IPS-11a (cell line): ENCODE data around the gene RMI2.

ENCODE experiments used
- H3K4me3 ChIP-seq: one replicate; pipeline ENCODE4 v1.5.1; 2013; ENCODE audit warnings: low read depth, low read length, control low read depth

Gene RMI2

DNA sequence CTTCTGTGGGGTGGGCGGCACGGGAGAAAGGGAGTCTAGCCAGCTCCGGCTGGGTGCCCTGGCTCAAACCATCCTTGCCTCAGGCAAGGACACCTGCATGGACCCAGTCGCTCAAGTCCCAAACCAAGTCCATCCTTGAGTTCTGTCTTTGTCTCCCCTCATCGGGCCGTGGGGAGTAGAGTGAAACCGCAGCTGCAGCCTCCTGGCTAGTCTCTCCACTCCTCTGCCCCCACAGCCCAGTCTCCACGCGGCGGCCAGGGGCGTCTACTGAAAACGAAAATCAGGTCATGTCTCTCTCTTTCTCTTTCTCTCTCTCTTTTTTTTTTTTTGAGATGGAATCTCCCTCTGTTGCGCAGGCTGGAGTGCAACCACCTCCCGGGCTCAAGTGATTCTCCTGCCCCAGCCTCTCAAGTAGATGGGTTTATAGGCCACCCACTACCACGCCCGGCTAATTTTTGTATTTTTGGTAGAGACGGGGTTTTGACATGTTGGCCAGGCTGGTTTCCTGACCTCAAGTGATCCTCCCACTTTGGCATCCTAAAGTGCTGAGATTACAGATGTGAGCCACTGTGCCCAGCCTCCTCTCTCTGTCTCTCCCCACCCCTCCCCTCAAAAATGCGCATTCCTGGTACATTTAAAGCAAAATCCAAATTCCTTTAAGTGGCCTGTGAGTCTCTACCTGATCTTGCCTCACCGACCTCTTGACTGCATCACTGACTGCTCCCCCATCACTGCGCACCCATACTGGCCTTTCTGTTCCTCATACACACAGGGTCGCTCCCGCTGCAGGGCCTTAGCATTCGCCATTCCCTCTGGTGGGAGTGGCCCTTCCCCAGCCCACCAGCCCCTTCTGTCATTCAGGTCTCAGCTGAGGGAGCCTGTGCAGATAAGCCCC lies 17.7 kb upstream of the RMI2 start:
- no peak overlapping the region for H3K4me3 ChIP-seq

DNA sequence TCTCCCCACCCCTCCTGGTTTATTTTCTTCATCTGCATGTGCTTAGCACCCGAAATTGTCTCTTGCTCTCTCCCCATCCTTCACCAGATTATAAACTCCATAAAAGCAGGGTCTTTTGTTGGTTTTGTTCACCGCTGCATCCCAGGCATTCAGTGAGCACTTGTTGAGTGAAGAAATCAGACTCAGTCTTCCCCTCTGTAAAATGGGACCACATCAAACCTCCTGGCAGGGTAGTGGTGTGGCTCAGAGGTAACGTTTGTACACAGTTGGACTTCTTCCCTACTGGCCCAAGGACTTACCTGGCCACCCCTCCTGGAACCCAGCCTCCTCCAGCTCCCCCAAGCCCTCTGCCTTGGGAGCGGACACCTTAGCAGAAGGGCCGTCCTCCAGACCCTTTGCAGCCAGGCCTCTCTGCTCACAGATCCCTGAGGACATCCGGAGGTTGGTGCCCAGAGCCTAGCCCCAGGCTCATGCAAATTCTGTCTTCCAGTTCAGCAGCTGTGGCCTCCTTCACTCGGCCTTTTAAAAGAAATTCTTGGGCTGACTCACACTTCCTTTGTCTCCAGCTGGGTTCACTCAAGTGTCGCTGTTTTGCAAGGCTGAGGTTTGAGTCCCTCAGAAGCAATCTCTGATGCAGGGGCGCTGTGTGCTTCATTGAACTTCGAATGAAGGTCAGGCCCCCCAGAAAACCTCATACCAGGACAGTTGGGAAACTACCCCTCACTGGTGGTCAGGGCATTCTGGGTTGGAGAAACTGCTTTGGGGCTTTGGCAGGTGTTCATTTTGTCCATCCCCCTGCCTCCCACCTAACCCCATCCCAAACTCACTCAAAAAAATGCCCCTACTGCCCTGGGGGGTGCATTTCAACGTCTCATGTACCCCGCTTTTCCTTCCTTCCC lies 16.8 kb upstream of the RMI2 start:
- no peak overlapping the region for H3K4me3 ChIP-seq

DNA sequence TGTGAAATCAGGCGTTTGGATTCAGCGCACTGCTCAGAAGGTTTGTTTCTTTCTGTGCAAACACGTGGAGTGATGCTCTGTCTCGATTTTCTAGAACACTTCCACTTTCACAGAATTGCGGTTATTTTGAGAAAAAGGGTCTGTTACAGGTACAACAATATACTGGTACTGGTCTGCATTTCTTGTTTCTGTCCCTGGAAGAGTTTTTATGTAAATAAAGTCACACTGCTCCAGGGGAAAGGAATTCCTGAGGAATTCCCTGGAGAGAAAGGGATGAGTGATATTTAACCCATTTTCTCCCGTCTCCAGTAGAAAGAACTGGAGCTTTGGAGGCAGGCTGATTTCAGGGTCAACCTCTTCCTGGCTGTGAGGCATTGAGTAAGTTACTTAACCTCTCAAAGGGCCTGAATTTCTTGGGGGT lies 16.2 kb upstream of the RMI2 start:
- H3K4me3 ChIP-seq = no peak overlapping the region

DNA sequence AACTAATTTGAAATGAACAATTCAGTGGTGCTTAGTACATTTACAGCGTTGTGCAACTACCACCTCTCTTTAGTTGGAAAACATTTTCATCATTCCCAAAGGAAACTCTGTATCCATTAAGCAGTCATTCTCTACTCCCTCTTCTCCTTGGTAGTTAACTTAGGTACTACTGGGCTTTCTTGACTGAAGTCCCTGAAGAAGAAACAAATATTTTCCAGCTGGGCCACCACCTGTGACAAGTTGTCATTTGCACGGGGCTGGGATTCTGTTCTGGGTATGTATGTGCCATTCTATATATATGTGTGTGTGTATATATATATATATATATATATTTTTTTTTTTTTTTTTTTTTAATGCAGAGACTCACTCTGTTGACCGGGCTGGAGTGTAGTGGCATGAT lies 15.4 kb upstream of the RMI2 start:
- no peak overlapping the region for H3K4me3 ChIP-seq

DNA sequence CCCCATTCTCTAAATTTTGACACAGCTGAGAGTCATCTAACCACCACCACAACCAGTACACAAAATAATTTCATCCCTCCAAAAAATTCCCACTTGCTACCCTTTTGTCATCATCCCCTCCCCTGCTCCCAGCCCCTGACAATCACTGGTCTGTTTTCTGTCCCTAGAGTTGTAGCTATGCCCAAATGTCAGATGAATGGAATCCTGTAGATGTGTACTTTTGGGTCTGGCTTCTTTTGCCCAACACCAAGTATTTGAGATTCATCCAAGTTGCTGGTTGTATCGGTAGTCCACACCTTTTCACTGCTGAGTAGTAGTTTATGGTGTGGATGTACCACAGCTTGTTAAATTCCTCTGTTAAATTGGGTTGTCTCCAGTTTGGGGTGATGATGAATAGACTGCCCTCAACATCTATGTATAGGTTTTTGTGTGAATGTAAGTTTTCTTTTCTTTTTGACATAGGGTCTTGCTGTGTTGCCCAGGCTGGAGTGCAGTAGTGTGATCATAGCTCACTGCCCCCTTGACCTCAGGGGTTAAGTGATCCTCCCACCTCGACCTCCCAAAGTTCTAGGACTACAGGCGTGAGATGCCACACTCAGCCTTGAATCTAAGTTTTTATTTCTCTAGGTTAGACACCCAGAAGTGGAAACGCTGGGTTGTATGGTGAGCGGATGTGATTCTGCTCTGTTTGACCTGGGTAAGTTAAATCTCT lies 14.6 kb upstream of the RMI2 start:
- no peak overlapping the region for H3K4me3 ChIP-seq

DNA sequence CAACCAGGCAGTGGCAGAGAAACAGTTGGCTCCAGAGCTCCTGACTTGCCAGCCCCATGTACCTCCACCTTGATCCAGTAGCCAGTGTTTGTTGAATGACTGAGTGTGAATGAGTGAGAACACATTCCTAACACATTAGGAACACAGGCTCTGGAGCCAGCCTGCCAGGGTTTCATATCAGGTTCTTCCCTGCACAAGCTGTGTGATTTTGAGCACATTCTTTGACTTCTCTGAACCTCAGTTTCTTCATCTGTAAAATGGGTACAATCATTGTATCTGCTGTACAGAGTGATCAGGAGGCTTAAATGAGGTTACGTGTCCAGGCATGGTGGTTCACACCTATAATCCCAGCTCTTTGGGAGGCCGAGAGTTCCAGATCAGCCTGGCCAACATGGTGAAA lies 13.3 kb upstream of the RMI2 start:
- H3K4me3 ChIP-seq = no peak overlapping the region

DNA sequence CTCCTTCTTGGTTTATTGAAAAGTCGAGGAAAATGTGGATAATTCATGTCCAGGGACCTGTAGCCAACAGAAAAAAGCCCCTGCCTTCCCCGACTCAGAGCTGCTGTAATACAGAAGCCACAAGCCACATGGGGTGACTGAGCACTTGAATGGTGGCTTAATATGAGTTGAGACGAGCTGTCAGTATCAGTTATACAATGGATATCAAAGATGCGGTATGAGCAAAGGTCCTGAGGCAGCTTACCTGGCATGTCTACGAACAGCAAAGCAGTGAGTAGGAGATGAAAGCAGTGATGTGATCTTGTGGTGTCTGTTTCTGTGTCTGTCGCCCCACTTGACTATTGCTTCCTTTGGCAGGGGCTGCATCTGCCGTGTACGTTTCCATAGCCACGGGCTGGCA lies 12.2 kb upstream of the RMI2 start:
- no peak overlapping the region for H3K4me3 ChIP-seq

DNA sequence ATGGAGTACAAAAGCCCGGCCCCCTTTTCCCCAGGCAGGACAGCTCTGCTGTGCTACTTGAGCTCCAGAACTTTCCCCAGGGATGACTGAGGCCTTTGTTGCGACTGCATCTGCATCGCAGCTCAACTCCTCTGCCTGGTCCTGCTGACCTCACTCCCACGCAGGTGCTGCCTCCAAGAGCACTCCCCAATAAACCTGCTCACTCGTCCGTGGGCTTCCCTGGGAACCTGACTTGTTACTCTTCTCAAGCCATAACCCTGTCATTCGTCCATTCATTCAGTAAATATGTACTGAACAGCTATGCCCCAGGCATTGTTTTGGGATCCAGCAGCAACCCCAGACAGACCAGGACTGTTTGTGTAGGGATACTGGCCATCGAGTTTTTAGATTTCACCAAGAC lies 11.6 kb upstream of the RMI2 start:
- H3K4me3 ChIP-seq = no peak overlapping the region

DNA sequence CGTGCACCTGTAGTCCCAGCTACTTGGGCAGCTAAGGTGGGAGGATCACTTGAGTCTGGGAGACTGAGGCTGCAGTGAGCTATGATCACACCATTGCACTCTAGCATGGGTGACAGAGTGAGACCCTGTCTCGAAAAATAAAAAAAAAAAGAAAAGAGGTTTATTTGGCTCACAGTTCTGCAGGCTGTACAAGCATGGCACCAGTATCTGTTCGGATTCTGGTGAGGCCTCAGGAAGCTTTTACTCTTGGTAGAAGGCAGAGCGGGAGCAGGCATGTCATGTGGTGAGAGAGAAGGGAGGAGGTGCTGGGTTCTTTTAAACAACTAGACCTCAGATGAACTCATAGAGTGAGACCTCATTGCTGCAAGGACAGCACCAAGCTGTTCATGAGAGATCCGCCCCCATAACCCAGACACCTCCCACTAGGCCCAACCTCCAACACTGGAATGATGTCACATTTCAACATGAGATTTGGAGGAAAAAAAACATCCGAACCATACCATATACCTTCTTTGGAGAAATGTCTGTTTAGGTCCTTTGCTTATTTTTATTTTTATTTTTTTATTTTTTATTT lies 10.3 kb upstream of the RMI2 start:
- no peak overlapping the region for H3K4me3 ChIP-seq

DNA sequence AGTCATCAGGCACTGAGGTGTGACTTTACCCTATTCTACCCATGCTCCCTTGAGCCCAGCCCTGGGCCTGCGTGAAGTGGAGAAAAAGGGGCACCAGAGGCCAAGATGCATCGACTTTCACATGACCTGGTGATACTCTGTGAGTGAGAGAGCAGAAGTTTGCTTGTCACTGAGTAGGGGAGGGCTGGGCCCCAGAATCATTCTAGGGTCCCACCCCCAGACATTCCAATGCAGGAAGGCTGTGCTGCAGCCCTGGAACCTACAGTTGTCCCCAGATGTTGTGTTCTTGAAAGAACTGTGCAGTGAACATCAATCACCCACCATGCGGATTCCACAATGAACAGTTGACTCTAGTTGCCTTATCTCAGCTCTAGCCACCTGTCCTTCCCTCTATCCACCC lies 6.2 kb upstream of the RMI2 start:
- H3K4me3 ChIP-seq = no peak overlapping the region

DNA sequence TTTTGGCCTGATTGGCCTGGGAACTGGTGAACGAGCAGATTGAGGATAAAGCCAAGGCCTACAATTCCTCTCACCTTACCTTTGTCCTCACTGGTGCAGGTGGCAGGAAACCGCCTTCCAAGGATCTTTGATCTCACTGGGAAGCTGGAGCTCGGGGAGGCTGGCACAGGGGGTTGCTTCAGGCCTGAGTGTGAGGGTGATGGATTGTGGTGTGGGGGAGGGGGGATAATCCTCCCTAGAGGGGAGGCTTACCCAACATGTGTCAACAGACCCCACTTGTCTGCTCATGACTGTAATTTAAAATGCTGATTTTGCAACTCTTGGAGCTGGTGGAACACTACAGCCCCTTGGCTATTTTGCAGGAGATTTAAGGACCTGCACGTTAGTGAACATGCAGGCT lies 4.5 kb upstream of the RMI2 start:
- H3K4me3 ChIP-seq = no peak overlapping the region

DNA sequence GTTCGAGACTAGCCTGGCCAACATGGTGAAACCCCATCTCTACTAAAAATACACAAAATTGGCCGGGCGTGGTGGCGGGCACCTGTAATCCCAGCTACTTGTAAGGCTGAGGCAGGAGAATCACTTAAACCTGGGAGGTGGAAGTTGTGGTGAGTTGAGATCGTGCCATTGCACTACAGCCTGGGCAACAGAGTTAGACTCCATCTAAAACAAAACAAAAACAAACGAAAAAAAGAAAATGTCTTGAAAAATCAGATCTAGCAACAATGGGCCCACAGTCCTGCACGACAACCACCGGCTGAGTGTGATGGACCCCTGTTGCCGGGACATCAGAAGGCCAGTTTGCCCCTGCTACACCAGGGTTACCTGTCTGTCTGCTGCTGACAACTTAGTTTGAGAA lies 3.9 kb upstream of the RMI2 start:
- H3K4me3 ChIP-seq = no peak overlapping the region

DNA sequence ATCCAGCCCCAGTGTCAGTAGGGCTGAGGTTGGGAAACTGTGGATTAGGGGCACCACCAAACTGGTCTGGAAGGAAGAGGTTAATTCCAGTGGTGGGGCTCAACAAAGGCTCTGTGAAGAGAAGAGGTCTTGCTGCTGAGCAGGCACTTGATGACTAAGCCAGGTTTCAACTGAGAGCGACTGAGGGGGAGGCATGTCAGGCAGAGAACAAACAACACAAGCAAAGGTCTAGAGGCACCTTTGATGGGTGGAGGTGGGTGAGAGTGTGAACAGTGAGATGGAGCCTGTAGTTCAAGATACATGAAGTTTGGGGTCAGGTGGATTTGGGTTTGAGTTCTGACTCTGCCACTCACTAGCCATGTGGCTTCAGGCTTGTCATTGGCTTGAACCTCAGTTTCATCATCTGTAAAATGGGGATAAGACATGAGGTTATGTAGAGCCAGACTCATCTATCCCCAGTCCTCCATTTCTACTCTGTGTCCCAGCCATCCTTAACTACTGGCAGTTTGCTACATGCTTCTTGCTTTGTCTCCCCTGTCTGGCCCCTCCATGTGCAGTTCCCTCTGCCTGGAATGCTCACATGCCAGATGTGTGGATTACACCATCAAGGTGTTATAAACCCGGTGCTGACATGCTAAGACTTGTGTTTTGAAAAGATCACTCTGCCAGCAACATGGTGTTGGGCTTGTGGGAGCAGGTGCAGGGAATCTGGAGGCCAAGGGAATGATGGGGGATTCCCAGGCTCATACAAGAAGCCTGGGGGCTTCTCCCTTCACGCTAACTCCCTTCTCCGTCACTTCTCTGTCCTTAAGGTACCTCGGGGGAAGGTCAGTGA lies 3.0 kb upstream of the RMI2 start:
- H3K4me3 ChIP-seq = no peak overlapping the region

DNA sequence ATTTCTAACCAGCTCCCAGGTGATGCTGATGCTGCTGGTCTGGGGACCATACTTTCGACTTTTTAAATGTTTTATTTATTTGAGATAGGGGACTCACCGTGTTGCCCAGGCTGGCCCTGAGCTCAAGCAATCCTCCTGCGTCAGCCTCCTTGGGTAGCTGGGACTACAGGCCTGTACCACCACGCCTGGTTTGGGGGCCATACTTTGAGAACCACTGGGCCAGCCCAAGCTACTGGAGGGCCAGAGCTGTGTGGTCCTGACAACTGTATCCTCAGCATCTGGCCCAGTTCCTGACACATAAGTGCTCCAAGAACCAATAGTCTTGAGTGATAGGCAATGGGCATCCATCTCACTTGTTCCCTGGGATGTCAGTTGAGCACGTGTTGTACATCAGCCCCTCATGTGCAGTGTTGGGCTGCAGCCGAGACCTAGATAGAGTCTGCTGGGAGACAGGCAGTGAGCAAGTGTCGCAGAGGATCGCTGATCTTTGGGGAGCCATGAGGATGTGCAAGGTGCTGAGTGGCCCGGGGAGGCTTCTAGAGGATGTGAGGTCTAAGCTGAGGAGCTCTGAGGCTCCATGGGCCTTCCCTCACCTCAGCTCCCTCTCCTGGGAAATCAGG lies 1.6 kb downstream of the RMI2 start:
- no peak overlapping the region for H3K4me3 ChIP-seq

DNA sequence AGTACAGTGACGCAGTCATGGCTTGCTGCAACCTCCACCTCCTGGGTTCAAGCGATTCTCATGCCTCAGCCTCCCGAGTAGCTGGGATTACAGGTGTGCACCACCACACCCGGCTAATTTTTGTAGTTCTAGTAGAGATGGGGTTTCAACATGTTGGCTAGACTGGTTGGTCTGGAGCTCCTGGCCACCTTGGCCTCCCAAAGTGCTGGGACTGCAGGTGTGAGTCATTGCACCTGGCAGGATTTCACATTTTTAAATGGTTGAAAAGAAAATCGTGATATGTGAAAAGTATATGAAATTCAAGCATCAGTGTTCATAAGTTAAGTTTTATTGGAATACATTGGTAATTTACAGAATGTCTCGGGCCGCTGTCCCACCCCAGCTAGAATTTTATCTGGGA lies 2.6 kb downstream of the RMI2 start:
- H3K4me3 ChIP-seq = no peak overlapping the region

DNA sequence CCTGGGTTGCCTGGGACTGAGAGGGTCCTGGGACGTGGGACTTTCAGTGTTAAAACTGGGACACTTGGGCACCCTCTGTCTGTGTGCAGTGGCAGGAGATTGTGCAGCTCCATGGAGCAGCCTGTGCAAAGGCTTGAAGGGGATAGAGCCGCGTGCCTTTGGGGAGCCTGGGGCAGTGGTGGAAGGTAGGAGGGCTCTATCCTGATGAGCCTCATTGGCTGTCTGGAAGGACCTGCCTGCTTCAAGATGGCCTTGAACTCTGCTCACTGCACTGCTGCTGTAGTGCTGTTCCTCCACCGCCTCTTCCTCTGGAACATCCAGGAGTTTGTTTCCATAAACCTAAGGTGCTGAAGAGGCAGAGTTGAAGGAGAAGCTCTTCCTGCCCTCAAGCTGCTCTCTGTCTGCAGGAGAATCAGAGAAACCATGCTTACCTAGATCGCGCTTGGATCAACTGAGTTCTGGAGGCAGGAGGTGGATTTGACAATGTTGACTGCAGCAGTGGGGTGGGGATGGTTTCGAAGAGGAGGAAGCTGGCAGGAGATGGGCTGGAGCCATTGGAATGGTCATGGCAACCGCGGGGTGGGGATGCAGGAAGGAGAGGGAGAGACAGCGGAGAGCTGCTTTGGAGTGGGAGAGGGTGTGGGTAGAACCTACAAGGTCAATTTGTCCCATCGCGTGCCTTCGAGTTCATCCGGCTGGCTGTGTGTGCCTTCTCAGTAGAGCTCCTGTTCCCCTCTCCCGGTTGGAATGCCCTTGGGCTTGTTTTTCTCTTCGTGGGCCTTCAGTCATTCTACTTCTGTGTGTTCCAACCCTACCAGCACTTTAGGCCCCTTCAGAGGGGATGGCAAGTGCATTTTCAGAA lies 3.7 kb downstream of the RMI2 start:
- H3K4me3 ChIP-seq = no peak overlapping the region

DNA sequence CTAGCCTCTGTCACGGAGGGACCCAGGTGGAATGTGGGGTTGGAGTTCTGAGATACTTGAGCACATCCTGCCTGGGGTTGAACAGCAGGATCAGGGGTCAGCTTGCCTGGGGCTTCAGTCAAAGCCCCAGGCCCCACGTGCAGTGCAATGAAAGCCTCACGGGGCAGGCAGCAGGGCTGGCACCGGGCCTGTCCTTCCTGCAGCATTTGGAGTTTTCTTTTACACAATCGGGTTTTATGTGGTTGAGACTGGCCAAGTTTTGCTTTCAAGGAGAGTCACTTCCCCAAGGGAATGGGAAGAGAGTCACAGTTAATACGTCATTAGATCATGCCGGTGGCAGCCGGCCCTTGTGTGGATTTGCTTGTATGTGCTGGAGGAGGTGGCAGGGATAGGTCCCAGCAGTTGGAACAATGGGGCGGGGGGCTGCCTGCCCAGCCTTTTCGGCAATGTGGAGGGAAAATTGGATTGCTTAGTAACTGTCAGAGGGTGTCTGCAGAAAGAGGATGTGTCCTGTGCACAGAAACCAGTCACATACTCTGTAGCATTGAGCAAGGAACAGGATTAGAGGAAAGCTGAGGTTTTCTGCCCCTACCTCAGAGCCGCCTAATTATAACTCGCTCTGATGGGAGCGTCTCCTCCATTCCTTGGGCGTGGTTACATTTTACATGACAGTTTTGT lies 4.5 kb downstream of the RMI2 start:
- no peak overlapping the region for H3K4me3 ChIP-seq

DNA sequence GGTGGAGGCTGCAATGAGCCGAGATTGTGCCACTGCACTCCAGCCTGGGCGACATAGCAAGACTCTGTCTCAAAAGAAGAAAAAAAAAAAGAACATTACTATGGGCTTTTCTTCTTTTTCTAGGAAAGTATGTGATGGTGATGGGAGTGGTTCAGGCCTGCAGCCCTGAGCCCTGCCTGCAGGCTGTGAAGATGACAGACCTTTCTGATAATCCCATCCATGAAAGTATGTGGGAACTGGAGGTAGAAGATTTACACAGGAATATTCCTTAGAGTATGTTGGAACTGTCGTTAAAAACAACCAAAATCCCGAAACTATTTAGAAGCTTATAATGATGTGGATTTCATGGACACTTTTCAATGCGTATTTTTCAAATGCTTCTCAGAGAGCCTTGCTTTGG lies 5.3 kb downstream of the RMI2 start:
- H3K4me3 ChIP-seq = no peak overlapping the region
